Measurements from ENCODE around the gene SVOP.

The SVOP gene

GRCh38 chr12:108928695-108929094, 92.2 kb downstream of the SVOP start:
- DNase-seq: no peak

- DNase-seq: no peak
These were observed 98.0 kb downstream of the SVOP start for GRCh38 chr12:108922918-108923317.

GRCh38 chr12:108921946-108922345, 98.9 kb downstream of the SVOP start:
- DNase-seq: no peak

- no peak for DNase-seq
These were observed 101.8 kb downstream of the SVOP start for GRCh38 chr12:108918960-108919642.

GRCh38 chr12:108918206-108918605, 102.7 kb downstream of the SVOP start:
- DNase-seq: no peak

- no peak for DNase-seq
These were observed 104.5 kb downstream of the SVOP start for GRCh38 chr12:108916336-108916735.

GRCh38 chr12:108915632-108916133, 105.2 kb downstream of the SVOP start:
- DNase-seq: no peak

- DNase-seq: no peak
These were observed 106.7 kb downstream of the SVOP start for GRCh38 chr12:108914121-108914531.

GRCh38 chr12:108912361-108912760, 108.5 kb downstream of the SVOP start:
- no peak for DNase-seq

- DNase-seq: no peak
These were observed 109.0 kb downstream of the SVOP start for GRCh38 chr12:108911915-108912314.

- no peak for DNase-seq
These were observed 110.5 kb downstream of the SVOP start for GRCh38 chr12:108910336-108910735.

DNA sequence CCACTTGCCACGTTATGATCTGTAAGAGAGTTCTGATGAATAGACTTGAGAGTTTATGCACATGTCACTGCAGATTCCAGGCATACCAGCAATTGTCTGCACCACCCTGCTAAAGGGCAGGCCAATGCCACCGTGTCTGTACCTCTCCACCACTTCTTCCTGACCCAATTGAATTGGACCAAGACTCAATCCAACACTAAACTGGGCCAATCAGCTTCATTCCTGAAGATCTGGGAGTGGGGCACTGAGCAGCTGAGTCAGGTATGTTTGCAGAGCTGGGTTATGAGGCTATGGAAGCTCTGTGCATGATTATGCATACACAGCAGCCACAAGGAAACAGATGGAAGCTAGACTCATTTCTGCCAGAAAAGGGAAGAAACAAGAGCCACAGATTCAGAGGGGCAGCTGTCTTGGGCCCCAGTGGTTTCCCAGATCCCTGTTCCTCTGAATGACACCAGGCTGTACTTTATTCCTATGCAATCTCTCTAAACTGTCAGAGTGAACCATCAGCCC, 113.0 kb downstream of the SVOP start:
- no peak for DNase-seq

DNA sequence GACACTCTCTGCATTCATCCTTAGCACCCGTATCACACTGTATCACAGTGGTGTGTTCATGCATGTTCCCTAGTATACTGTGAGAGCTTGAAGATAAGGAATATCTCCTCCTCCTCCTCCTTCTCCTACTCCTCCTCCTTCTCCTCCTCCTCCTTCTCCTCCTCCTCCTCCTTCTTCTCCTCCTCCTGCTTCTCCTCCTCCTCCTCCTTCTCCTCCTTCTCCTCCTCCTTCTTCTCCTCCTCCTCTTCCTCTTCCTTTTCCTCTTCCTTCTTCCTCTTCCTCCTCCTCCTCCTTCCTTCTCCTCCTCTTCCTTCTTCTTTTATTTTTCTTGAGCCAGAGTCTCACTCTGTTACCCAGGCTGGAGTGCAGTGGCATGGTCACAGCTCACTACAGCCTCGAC, 113.9 kb downstream of the SVOP start:
- DNase-seq: no peak

GRCh38 chr12:108905725-108906124, 115.1 kb downstream of the SVOP start:
- DNase-seq: no peak

DNA sequence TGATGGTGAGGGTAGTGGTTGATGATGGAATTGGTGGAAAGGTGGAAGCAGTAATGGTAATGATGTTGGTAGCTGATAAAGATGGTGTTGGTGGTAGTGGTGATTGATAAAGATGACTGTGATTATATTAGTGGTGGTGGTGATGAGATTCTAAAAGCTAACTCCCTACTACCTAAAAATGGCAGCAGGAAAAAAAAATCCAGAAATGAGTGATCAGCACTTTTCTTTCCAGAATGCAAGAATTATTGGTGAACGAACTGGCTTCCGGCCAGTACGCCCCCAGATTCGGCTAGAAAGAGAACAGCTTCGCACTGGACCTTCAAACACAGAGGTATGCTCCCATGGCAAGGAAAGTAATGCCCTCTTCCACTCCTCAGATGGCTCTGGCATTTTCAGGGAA, 121.7 kb downstream of the SVOP start:
- DNase-seq: no peak

DNA sequence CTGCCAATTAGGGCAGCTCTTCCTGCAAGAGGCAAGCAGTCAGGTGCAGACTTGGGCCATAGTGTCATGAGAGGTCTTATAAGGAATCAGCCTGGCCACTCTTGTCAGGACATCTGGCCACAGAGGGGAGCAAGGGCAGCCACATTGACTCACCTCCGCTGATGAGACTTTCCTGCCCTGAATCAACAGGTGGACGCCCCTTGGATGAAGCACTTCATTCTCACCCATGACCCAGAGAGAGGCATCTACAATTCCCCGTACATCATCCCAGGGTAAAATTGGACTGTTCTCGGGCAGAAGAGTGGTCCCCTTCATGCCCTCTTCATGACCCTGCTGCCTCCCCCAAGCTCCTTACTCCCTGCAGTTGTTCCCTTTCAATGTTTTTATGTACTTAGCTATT, 124.1 kb downstream of the SVOP start:
- no peak for DNase-seq

- DNase-seq: no peak
These were observed 124.5 kb downstream of the SVOP start for GRCh38 chr12:108896336-108896735.

DNA sequence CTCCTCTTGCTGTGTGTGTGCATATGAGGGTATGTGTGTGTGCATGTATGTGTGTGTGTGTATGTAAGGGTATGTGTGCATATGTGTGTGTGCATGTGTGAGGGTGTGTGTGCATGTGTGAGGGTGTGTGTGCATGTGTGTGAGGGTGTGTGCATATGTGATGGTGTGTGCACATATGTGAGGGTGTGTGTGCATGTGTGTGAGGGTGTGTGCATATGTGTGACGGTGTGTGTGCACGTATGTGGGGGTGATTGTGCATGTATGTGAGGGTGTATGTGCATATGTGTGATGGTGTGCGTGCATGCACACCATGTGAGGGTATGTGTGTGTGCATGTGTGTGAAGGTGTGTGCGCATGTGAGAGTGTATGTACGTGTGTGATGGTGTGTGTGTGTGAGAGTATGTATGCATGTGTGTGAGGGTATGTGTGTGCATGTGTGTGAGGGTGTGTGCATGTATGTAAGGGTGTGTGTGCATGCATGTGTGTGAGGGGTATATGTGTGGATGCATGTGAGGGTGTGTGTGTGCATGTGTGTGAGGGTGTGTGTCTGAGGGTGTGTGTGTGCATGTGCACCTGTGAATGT, 125.6 kb downstream of the SVOP start:
- DNase-seq: no peak

DNA sequence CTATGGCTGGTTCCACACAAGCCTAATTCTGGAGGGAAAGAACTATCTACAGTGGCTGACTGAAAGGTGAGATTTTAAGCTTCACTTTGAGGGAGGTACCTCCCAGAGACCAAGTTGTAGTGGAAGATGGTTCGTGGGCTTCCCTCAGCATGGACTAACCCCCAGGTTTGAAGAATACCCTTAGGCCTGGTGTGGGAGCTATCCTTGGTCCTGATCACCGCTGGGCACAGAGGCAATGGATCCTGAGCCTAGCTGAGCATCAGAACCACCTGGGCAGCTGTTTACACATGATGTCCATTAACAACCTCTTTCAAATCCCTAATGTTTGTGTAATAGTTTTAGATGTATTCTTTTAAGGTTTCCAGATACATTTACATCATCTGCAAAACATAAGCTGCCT, 130.7 kb downstream of the SVOP start:
- DNase-seq: no peak

GRCh38 chr12:108888031-108888430, 132.8 kb downstream of the SVOP start:
- DNase-seq: no peak

DNA sequence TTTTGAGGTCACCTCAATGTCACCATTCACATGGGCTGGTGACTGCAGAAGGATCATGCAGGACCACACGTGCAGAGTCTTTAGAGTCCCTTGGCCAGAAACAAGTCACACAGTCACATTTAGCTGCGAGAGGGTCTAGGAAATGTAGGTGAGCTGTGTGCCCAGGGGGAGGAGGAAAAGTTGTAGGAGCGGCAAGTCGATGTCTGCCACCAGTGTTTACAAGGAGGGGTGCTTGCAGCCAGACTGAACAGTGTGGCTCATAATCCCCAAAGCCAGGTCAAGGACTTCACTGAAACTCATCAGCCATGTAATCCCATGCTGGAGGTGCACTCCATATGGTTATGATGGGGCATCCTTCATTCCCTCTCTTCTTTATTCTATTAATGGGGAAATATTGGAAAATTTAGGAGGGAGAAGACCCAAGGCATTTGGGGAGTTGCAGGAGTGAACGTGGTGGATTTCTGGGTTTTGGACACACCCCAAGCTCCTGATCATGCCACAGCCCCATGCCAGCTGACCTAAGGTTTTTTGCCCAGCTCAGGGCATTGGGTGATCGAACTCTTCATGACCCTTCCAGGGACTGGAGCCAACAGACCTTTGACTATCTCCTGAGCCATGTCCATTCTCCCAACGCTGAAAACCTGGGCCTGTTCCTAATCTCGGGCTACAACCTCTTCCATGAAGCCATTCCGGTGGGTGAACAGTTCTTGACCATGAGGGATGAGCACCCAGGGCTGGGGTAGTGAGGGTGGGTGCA, 133.8 kb downstream of the SVOP start:
- DNase-seq: no peak

DNA sequence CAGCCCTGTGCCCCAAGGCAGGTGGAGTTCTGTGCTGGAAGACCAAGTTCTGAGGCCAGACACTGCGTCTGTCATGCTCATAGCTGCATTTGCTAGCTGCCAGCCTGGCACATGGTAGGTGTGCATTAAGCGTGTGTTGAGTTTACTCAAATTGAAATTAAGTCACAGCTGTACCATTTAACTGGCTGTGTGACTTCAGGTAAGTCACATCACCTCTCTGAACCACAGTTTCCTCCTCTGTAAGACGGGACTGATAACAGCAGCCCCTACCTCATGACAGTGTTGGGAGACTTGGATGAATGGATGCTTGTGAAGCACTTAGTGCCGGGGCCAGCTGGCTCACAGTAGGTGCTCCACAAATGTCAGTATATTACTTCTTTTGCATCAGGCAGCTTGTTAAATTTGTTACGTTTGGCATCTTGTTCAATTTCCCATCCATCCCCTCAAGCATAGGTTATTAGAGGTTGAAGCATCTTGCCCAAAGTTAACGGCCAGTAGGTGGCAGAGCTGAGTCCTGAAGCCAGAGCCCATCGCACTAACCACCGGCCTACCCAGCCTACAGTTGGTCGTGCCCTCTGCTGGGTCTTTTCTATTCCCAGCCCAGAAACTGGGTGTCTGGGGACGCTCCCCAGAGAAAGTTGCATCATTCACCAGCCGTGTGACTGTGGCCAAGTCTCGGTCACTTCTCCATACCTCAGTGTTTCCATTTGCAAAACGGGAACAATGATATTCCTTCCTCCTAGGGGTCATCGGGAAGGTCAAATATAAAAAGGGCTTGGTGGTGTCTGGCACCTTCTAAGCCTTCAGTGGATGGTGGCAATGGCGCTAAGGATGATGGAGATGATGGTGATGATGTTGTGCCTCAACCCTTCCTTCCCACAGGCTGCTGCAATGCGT, 136.5 kb downstream of the SVOP start:
- DNase-seq: no peak

DNA sequence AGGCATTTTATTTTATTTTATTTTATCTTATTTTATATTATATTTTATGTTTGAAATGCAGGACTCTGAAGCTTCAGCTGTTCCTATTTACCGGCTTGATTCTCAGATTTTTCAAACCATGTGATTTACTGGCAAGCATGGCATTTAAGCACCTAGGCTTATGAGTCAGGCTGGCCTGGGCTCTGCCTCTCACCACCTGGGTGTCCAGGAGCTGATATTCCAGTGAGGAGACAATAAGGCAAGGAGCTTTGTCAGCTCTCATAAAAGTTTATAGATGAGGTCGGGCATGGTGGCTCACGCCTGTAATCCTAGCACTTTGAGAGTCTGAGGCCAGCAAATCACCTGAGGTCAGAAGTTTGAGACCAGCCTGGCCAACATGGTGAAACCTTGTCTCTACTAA, 138.9 kb downstream of the SVOP start:
- DNase-seq: no peak
